Neutrophil (primary cell): Measurements from ENCODE around the gene POLD4.

Source experiments
- H3K27ac ChIP-seq: fragments of 200-600 bp; sonication (generic); 2 replicates; pipeline ENCODE4 v1.5.1; 2016; ENCODE audit warnings: mild to moderate bottlenecking, moderate library complexity
- H3K27me3 ChIP-seq: fragments of 200-600 bp; sonication (generic); 2 replicates; pipeline ENCODE4 v1.6.0; 2016; ENCODE audit warnings: mild to moderate bottlenecking
- H3K36me3 ChIP-seq: fragments of 200-600 bp; sonication (generic); 2 replicates; pipeline ENCODE4 v1.5.1; 2017
- H3K4me1 ChIP-seq, 2 experiments: fragments of 200-600 bp in 1 of 2; sonication (generic) in 1 of 2; 1 replicate in 1 of 2; 2 replicates in 1 of 2; pipeline versions ENCODE4 v1.5.1 to v1.6.1; 2013 to 2016; ENCODE audit warnings: low read depth in 1 of 2, low read length in 1 of 2, mild to moderate bottlenecking in 1 of 2, moderate library complexity in 1 of 2; ENCODE audit not compliant: control insufficient read depth in 1 of 2, insufficient read depth in 1 of 2
- H3K4me3 ChIP-seq, 2 experiments: fragments of 200-600 bp in 1 of 2; sonication (generic) in 1 of 2; 1 replicate in 1 of 2; 2 replicates in 1 of 2; pipeline ENCODE4 v1.5.1; 2013 to 2016; ENCODE audit warnings: low read depth in 1 of 2, low read length in 1 of 2, mild to moderate bottlenecking in 1 of 2, moderate library complexity in 1 of 2
- H3K9me3 ChIP-seq: fragments of 200-600 bp; sonication (generic); 2 replicates; pipeline ENCODE4 v1.5.1; 2016
- CTCF ChIP-seq: fragments of 200-600 bp; sonication (generic); IDR thresholded peaks from 2 replicates; pipeline ENCODE4 v1.5.1; 2016; ENCODE audit warnings: antibody characterized with exemption

Gene POLD4

GRCh38 chr11:67398661-67399563, 45.6 kb upstream of the POLD4 start:
- no peak overlapping the region for H3K4me3 ChIP-seq
- H3K27ac ChIP-seq, result peak overlapping the region; percentile 54
- peaks cover 53 to 58% of the 10 kb centered on the region in 2 experiments for H3K4me1 ChIP-seq
- no peak for TF ChIP-seq CTCF
- H3K27me3 ChIP-seq, result no peaks in the 10 kb centered on the region
- no peaks in the 10 kb centered on the region for H3K9me3 ChIP-seq
- H3K36me3 ChIP-seq, result peaks cover 56% of the 10 kb centered on the region

- Histone ChIP-seq H3K4me1 (peaks cover 51% of the 10 kb centered on the region in 2 experiments), H3K27me3 (no peaks in the 10 kb centered on the region), H3K9me3 (no peaks in the 10 kb centered on the region), H3K27ac (peak overlapping the region; percentile 54), H3K4me3 (no peak overlapping the region), H3K36me3 (peaks cover 60% of the 10 kb centered on the region)
- no peak for TF ChIP-seq CTCF
Measured at GRCh38 chr11:67397986-67398660, 44.8 kb upstream of the POLD4 start.

- Histone ChIP-seq H3K27ac (peak overlapping the region; percentile 54), H3K9me3 (no peaks in the 10 kb centered on the region), H3K36me3 (peaks cover 60% of the 10 kb centered on the region), H3K27me3 (no peaks in the 10 kb centered on the region), H3K4me3 (no peak overlapping the region), H3K4me1 (peaks cover 49% of the 10 kb centered on the region in 2 experiments)
- TF ChIP-seq CTCF, result no peak
Measured at GRCh38 chr11:67397536-67397935, 44.2 kb upstream of the POLD4 start.

GRCh38 chr11:67396587-67397389, 43.4 kb upstream of the POLD4 start:
- Histone ChIP-seq H3K4me1 (peaks cover 48 to 49% of the 10 kb centered on the region in 2 experiments), H3K4me3 (no peak overlapping the region), H3K36me3 (peaks cover 60% of the 10 kb centered on the region)

More at GRCh38 chr11:67396587-67397389, 43.4 kb upstream of the POLD4 start:
- Histone ChIP-seq H3K9me3 (no peaks in the 10 kb centered on the region), H3K27ac (peak overlapping the region; percentile 54), H3K27me3 (no peaks in the 10 kb centered on the region)
- TF ChIP-seq CTCF, result no peak
